Activated naive CD8-positive, alpha-beta T cell treated with anti-CD3 and anti-CD28 coated beads for 36 hours (primary cell): ENCODE data around the gene CSMD2. TPM values are rescaled to one million over a fixed set of nuclear protein-coding genes. Genes with fewer than 3 reads are reported as not detected.

Experiments used
- DNase-seq: peaks from one replicate; pipeline ENCODE4 v3.0.0; 2021
- H3K27ac Mint-ChIP-seq: one replicate; pipeline ENCODE4 v1.8.0; 2022; ENCODE audit warnings: mild to moderate bottlenecking, moderate library complexity, mixed read lengths
- H3K27me3 Mint-ChIP-seq: one replicate; pipeline ENCODE4 v1.8.0; 2022; ENCODE audit warnings: mild to moderate bottlenecking, mixed read lengths
- H3K36me3 Mint-ChIP-seq: one replicate; pipeline ENCODE4 v1.8.0; 2021; ENCODE audit warnings: mild to moderate bottlenecking, mixed read lengths
- H3K4me1 Mint-ChIP-seq: one replicate; pipeline ENCODE4 v1.8.0; 2021; ENCODE audit warnings: mixed read lengths
- H3K4me3 Mint-ChIP-seq: one replicate; pipeline ENCODE4 v1.8.0; 2022; ENCODE audit warnings: mild to moderate bottlenecking, moderate library complexity, mixed read lengths
- H3K9me3 Mint-ChIP-seq: one replicate; pipeline ENCODE4 v1.8.0; 2022; ENCODE audit warnings: mixed read lengths
- total RNA-seq, 2 experiments: library from RNA; stranded (reverse); gene quantifications; one replicate each; pipeline ENCODE4 v1.2.3, GENCODE V29; 2021

Gene CSMD2
- total RNA-seq, 2 experiments from 2014 or later: not detected

DNA sequence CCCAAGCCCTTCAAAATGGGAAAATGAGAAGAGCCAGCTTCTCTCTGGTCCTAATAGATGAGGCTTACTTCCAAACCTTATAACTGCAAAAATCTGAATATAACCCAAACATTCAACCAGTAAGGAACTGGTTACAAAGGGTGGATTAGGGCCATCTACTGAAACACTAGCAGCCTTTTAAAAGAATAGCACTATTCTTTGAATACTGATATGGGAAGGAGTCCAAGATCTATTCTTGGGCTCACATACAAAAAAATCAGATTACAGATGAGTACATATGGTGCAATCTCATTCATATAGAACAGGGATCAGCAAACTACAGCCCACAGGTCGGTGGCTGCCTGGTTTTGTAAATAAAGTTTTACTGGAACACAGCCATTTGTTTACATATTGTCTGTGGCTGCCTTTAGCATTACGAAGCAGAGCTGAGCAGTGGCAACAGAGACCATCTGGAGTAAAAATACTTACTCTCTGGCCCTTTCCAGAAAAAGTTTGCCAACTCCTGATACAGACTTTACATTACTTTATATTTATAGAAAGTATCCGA lies 524.8 kb downstream of the CSMD2 start:
- H3K4me3 Mint-ChIP-seq: no peak overlapping the region
- DNase-seq: no peak
- no peaks in the 10 kb centered on the region for H3K4me1 Mint-ChIP-seq
- H3K27ac Mint-ChIP-seq: no peak overlapping the region
- H3K36me3 Mint-ChIP-seq: no peaks in the 10 kb centered on the region
- peaks cover 15% of the 10 kb centered on the region for H3K27me3 Mint-ChIP-seq
- H3K9me3 Mint-ChIP-seq: no peaks in the 10 kb centered on the region

DNA sequence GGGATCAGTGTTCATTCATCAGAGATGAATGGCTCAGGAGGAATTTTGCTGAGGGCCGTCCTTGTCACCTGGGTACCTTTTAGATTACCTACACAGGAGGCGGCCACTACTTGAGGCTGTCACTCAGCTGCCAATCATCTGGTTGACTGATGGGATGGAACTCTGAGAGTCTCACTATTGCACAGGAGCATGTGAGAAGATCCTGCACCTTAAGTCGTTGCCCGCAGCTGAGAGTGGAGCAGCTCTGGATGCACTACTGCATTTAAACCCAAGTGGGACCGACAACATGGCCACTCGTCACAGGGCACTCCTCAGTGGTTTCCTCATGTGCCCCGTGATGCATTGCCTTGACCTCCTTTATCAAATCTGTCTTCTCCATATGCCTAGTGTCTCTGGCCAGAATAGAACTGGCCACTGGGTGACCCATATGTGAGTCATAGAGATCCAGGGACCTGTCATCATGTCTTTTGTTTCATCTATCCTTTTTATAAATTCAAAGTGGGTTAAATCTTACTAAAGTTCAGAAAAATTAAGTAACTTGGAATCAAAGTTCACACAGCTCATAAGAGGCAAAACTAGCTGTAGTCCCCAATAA lies 527.1 kb downstream of the CSMD2 start:
- H3K27me3 Mint-ChIP-seq: peaks cover 26% of the 10 kb centered on the region
- no peak for DNase-seq
- H3K4me3 Mint-ChIP-seq: no peak overlapping the region
- no peak overlapping the region for H3K27ac Mint-ChIP-seq
- no peaks in the 10 kb centered on the region for H3K4me1 Mint-ChIP-seq
- no peaks in the 10 kb centered on the region for H3K36me3 Mint-ChIP-seq
- no peaks in the 10 kb centered on the region for H3K9me3 Mint-ChIP-seq

DNA sequence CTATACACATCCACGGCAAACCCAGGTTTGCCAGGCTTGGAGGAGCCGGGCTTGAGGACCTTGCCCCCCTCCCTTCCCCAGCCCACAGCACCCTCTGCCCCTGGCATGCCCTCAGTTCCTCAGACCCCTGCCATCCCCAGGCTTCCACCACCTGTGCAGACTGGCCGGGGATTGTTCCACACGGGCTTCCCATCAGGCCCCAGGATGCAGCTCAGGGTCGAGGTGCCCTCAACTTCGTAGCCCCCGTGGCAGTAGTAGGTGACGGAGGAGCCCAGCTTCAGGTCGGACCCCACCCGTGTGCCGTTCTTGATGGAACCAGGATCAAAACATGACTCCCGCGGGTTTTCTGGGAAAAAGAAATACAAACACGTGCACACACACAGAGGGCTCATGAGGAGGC lies 528.8 kb downstream of the CSMD2 start:
- no peak overlapping the region for H3K4me3 Mint-ChIP-seq
- no peaks in the 10 kb centered on the region for H3K36me3 Mint-ChIP-seq
- H3K4me1 Mint-ChIP-seq: no peaks in the 10 kb centered on the region
- H3K27ac Mint-ChIP-seq: no peak overlapping the region
- peaks cover 22% of the 10 kb centered on the region for H3K27me3 Mint-ChIP-seq
- DNase-seq: no peak
- no peaks in the 10 kb centered on the region for H3K9me3 Mint-ChIP-seq

DNA sequence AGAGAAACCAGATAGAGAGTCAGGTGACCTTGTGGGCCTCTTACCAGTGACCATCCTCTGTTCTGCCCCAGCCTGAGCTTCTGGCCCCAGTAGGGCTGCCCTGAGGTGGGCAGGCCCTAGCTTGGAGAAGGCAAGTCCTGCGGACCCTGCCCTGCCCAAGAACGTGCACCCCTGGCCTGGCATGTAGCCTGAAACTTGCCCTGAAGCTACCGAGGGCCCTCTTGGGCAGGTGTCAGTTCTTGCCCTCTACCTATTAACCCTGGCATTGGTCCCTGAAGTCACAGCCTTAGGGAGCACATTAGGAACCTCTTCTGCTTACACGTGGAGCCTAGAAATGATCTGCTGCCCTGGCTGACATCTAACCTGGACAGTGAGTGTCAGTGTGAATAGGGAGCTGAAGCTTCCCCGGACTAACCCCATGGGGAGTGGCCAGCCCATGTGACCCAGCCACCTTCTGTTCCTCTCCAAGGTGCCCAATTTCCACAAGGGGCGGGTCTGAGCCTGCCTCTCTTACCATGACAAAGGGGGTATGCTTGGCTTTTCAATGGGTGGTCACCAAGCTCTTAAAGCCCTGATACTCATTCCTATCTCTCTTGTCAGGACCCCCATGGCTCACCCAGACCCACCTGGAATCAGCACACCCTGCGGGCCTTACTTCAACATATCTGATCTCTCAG lies 529.6 kb downstream of the CSMD2 start:
- no peaks in the 10 kb centered on the region for H3K9me3 Mint-ChIP-seq
- DNase-seq: no peak
- no peak overlapping the region for H3K27ac Mint-ChIP-seq
- H3K36me3 Mint-ChIP-seq: no peaks in the 10 kb centered on the region
- no peak overlapping the region for H3K4me3 Mint-ChIP-seq
- no peaks in the 10 kb centered on the region for H3K4me1 Mint-ChIP-seq
- peaks cover 28% of the 10 kb centered on the region for H3K27me3 Mint-ChIP-seq

DNA sequence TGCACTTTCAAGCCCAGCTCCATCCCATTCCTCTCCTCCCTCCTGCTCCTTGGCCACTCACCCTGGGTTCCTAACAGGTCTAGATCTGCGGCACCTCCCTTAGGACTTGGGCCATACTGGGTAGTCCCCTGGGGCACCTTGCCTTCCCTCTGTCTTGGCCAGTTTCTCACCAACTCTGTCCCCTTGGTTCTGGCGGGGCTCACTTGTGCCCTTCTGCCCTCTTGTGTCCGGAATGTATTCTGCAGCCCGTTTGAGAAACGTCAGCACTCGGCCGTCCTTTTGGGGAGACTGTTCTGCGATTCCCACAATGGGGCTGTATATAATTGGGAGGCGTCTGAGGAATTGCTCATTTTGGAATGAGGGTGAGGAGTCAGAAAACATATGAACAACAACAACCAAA lies 530.2 kb downstream of the CSMD2 start:
- H3K4me3 Mint-ChIP-seq: no peak overlapping the region
- no peak overlapping the region for H3K27ac Mint-ChIP-seq
- peaks cover 32% of the 10 kb centered on the region for H3K27me3 Mint-ChIP-seq
- H3K36me3 Mint-ChIP-seq: no peaks in the 10 kb centered on the region
- no peaks in the 10 kb centered on the region for H3K4me1 Mint-ChIP-seq
- H3K9me3 Mint-ChIP-seq: no peaks in the 10 kb centered on the region
- no peak for DNase-seq

DNA sequence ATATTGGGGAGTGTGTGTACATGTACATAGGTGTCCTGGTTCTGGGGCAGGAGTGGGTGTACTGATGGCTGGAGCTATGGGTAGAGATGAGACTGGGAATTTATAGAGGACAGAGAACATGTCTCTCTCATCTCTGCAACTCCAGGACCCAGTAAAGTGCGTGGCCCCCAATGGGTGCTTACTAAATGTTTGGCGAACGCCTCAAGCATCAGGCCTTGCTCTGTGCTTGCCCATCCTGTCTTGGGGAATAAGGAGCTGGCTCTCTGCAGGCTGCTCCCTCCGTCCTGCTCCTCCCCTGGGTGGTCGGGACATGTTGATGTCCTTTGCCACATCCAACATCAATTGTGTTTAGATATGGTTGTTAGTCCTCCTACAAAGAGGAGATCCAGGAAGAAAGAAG lies 530.9 kb downstream of the CSMD2 start:
- Mint-ChIP-seq H3K27ac (no peak overlapping the region), H3K4me3 (no peak overlapping the region), H3K9me3 (no peaks in the 10 kb centered on the region), H3K36me3 (no peaks in the 10 kb centered on the region), H3K4me1 (no peaks in the 10 kb centered on the region), H3K27me3 (peaks cover 37% of the 10 kb centered on the region)
- no peak for DNase-seq

DNA sequence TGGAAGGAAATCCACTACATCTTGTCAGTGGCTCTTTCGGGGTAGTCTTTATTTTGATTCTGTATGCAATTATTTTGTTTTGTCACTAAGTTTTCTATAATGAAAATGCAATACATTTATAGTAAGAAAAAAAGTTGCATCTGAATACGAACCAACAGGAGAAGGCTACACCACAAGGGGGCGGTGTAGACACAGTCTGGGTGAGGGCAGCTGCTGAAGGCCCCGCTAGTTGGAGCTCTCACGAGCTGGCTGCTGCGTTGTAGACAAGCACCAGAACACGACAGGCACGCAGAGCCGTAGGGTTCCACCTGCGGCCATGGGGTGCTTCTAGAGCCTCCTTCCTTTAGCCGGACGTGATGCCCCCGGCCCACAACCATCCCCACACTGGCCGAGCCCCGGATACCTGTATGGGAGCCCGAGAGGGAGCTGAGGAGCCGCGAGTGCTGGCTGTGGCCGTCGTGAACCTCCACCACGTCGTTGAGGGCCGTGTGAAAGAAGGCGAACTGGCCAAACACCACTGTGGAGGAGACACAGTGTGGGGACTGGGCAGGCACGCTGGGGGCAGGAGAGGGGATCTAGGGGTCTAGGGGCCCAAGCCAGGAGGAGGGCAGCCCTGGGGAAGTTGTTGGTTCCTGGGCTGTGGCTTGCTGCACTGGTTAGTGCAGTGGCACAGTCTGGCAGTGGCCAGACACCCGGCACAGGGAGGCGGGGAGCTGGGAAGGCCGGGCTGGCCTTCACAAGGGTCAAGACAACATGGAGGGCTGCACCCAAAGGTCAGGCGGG lies 531.8 kb downstream of the CSMD2 start:
- peak; percentile 81 for DNase-seq
- H3K4me3 Mint-ChIP-seq: no peak overlapping the region
- no peaks in the 10 kb centered on the region for H3K36me3 Mint-ChIP-seq
- no peaks in the 10 kb centered on the region for H3K4me1 Mint-ChIP-seq
- peaks cover 42% of the 10 kb centered on the region for H3K27me3 Mint-ChIP-seq
- no peak overlapping the region for H3K27ac Mint-ChIP-seq
- no peaks in the 10 kb centered on the region for H3K9me3 Mint-ChIP-seq

DNA sequence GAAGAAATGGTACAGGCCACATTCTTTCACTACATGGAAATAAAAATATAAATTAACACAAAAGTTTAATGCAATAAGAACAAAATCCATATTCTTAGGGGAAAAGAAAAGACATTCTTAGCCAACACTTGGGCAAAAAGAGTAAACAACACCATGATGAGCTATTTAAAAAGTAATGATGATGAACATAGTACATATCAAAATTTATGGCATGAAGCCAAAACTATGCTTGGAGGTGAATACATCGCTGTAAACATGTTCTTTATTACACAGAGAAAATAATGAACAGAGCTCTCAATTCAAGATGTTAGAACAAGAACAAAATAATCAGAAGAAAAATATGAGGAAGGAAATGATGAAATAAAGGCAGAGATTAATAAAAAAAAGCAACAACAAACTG lies 534.3 kb downstream of the CSMD2 start:
- no peaks in the 10 kb centered on the region for H3K4me1 Mint-ChIP-seq
- DNase-seq: no peak
- H3K27me3 Mint-ChIP-seq: peaks cover 61% of the 10 kb centered on the region
- no peaks in the 10 kb centered on the region for H3K9me3 Mint-ChIP-seq
- no peaks in the 10 kb centered on the region for H3K36me3 Mint-ChIP-seq
- no peak overlapping the region for H3K4me3 Mint-ChIP-seq
- no peak overlapping the region for H3K27ac Mint-ChIP-seq

DNA sequence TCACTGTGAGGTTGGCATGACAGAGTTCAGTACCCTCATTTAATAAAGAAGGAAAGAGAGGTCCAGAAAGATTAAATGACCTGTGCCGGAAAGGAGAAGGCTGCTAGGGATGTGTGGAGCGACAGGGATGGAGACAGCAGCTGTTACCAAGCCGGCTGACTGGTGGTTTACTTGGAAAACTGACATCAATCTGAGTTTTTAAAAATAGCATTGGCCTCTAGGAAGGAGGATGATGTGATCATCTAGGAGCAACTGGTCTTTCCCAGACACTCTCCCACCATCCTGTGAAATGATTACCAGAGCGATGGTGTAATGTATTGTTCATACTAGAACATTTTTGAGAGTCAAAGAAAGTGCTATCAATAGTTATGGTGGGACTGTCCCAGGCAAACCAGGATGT lies 538.2 kb downstream of the CSMD2 start:
- Mint-ChIP-seq H3K27ac (no peak overlapping the region), H3K27me3 (peaks cover 47% of the 10 kb centered on the region), H3K4me3 (no peak overlapping the region), H3K9me3 (no peaks in the 10 kb centered on the region), H3K36me3 (no peaks in the 10 kb centered on the region), H3K4me1 (no peaks in the 10 kb centered on the region)
- DNase-seq: no peak

DNA sequence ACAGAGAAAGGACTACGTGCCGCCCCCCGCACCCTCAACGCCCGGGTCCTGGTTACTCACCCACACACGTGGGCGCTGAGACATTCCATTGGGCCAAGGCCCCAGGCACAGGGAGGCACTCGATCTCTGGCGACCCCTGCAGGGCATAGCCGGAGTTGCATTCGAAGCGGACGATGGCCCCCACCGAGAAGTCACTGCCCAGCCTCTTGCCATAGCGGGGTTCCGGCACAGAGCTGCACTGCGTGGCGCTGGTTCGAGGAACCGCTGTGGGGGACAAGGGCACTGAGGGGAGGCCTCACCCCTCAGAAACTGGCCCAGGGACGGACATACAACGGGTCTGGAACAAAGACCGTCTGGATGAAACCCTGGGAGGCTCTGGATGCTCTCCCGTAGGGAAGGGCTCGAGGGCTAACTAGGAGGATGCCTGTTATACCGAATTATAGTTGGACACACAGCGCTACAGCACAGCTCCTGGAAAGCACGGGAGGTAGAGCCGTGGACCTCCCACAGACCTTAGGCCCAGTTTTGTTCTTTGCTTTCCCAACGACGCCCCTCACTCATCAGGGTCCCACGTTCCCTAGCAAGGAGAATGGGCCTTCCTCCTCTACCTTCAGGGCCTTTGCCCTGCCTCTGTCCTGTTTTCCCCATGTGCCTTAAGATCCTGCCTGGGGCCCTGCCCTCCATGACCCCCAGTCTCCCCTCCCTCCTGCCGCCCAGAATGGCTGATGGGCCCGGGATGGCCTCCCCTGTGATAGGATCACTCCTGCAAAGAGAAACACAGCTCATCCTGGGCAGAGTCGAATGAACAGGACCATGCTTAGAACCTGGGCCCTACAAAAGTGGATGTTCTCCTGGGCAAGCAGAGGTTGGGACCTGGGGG lies 539.8 kb downstream of the CSMD2 start:
- Mint-ChIP-seq H3K36me3 (no peaks in the 10 kb centered on the region), H3K27ac (no peak overlapping the region), H3K27me3 (peaks cover 37% of the 10 kb centered on the region), H3K9me3 (no peaks in the 10 kb centered on the region), H3K4me3 (no peak overlapping the region), H3K4me1 (no peaks in the 10 kb centered on the region)
- peak; percentile 9 for DNase-seq

DNA sequence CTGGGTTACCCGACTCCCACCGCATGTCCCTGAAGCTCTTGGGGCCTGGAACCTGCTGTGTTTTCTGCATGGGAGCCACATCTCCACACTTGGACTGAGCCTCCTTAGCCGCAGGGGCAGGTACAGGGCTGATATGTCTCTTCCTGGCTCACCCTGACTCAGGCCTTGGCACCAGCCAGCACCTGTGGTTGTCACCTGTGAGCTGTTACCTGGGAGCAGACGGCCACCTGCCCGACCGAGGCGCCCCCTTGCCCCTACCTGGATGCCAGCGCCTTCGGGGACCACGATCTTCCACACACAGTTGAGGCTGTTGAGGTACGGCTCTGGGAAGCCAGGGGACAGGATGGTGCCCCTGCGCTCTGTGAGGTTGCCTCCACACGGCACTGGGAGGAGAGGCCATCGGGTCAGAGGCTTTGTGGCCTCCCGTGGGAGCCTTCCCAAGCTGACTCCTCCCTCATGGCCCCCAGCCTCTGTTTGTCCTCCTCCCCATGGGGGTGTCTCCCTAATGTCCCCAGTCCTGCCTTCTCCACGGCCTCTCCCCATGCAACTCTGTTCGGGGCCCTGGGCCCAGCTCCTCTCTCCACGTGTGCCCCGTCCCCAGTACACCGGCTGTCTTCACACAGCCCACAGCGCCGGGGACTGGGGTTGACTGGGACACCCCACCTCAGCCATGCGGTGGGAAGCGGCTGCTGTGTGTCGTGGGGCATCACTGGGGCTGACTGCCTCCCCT lies 540.6 kb downstream of the CSMD2 start:
- H3K27me3 Mint-ChIP-seq: peaks cover 31% of the 10 kb centered on the region
- no peak overlapping the region for H3K4me3 Mint-ChIP-seq
- H3K36me3 Mint-ChIP-seq: no peaks in the 10 kb centered on the region
- no peaks in the 10 kb centered on the region for H3K4me1 Mint-ChIP-seq
- no peak for DNase-seq
- no peak overlapping the region for H3K27ac Mint-ChIP-seq
- H3K9me3 Mint-ChIP-seq: no peaks in the 10 kb centered on the region

DNA sequence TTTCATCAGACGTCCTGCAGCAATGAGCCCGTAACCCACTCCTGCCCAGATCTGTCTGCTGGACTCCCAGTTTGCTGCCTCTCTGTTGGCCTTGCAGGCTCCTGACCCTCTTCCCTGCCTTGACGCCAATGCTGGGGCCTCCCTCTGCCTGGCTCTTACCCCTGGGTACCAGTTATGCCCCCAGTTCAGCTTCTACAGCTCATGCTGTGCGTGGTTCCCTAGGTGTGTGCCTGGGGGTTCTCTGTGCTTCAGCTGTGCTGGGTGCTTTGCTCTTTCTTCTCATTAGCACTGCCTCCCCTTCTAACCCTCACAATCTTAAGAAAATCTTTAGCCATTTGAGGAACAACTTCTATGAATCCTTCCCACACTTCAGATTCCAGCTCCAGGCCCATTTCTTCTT lies 541.2 kb downstream of the CSMD2 start:
- no peaks in the 10 kb centered on the region for H3K9me3 Mint-ChIP-seq
- no peaks in the 10 kb centered on the region for H3K36me3 Mint-ChIP-seq
- H3K27ac Mint-ChIP-seq: no peak overlapping the region
- no peak for DNase-seq
- no peak overlapping the region for H3K4me3 Mint-ChIP-seq
- no peaks in the 10 kb centered on the region for H3K4me1 Mint-ChIP-seq
- peaks cover 27% of the 10 kb centered on the region for H3K27me3 Mint-ChIP-seq

DNA sequence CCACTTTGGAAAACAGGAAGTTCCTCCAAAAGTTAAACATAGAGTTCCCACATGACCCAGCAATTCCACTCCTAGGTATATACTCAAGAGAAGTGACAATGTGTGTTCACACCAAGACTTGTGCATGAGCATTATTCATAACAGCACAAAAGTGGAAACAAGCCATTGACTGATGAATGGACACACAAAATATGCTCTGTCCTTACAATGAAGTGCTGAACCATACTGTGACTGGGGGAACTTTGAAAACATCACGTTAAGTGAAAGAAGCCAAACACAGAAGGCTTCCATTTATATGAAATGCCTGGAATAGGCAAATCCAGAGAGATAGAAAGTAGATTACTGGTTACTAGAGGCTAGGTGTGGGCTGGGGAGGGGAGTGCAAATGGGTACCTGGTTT lies 542.3 kb downstream of the CSMD2 start:
- no peaks in the 10 kb centered on the region for H3K36me3 Mint-ChIP-seq
- peaks cover 19% of the 10 kb centered on the region for H3K27me3 Mint-ChIP-seq
- H3K4me3 Mint-ChIP-seq: no peak overlapping the region
- DNase-seq: no peak
- H3K4me1 Mint-ChIP-seq: no peaks in the 10 kb centered on the region
- no peak overlapping the region for H3K27ac Mint-ChIP-seq
- no peaks in the 10 kb centered on the region for H3K9me3 Mint-ChIP-seq

DNA sequence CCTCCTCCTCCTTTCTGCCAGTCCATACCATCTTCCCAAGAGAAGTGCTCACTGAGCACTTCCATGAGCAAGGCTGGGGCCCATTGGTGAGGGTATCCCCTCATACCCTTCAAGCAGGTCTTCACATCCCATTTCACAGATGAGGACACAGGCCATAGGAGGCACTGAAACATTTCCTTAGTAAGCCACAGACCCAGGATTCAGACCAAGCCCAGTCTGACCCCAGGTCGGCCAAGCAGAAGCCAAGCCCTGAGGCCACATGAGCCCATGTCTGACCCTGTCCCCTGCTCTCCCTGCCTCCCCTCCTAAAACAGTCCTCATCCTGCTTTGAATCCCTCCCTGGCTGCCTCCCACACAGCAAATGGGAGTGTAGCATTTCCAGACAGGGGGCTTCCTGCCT lies 546.4 kb downstream of the CSMD2 start:
- Mint-ChIP-seq H3K36me3 (no peaks in the 10 kb centered on the region), H3K27me3 (peaks cover 22% of the 10 kb centered on the region), H3K9me3 (no peaks in the 10 kb centered on the region), H3K27ac (no peak overlapping the region), H3K4me1 (peaks cover 3% of the 10 kb centered on the region), H3K4me3 (no peak overlapping the region)
- DNase-seq: no peak
